ENCODE results near the gene KCNA3. TPM values are rescaled to one million over a fixed set of nuclear protein-coding genes. Genes with fewer than 3 reads are reported as not detected.

Gene KCNA3
- total and polyA plus RNA-seq, 2 of the 8 experiments (the other 6 are each of a cell fraction or from before 2014, with no cell fraction given): 0.95 to 1.1 TPM

GRCh38 chr1:110688514-110688913 lies 13.8 kb upstream of the KCNA3 start:
- no peak overlapping the region for H3K14ac ChIP-seq (ENCODE audit: insufficient read length)
- 88% methylated on average over 3 of the region's 3 CpGs; no CpG with 5 or more reads in 1 of the 2 experiments for whole genome bisulfite sequencing, 2 experiments (ENCODE audit: extremely low coverage in 1 of 2, insufficient coverage in 1 of 2, insufficient read length in 1 of 2, insufficient replicate concordance in 2 of 2, low coverage in 1 of 2, low lambda C conversion rate in 2 of 2, missing lambda C conversion rate in 1 of 2)
- no peak overlapping the region for H2AFZ ChIP-seq (ENCODE audit: low read length)
- H4K91ac ChIP-seq (replicated peaks; ENCODE audit: insufficient read length, low read length): no peak overlapping the region
- no peak overlapping the region for H3K4me3 ChIP-seq (ENCODE audit: extremely low read depth in 1 of 4, insufficient read depth in 2 of 4, low read depth in 3 of 4, low read length in 4 of 4)
- no peak overlapping the region for H3K23ac ChIP-seq (ENCODE audit: insufficient read length)
- H3K27ac ChIP-seq (ENCODE audit: low read depth, low read length): no peak overlapping the region
- FAIRE-seq (no peak), DNase-seq (ENCODE audit: low read depth in 1 of 2, low spot score in 2 of 2) (no peak)
- H3K4me1 ChIP-seq (replicated peaks in 1 of 4; ENCODE audit: control insufficient read depth in 3 of 4, insufficient read depth in 4 of 4, low read length in 3 of 4): peaks cover 0 to under 1% (median 0%) of the 10 kb centered on the region in 4 experiments; a peak in 1 of 7 replicates
- no peaks in the 10 kb centered on the region for H3K79me1 ChIP-seq (ENCODE audit: low read depth, low read length)
- H3K56ac ChIP-seq (replicated peaks; ENCODE audit: insufficient read length, low read depth, low read length): no peak overlapping the region
- CTCF ChIA-PET (ENCODE audit: partially characterized antibody): interaction anchor here (1.8 kb wide), 1 partner anchor 58 kb away, joined by 6 read pairs; no protein-coding TSS in a partner anchor
- H3K4me2 ChIP-seq (ENCODE audit: insufficient read depth in 1 of 2, low read depth in 2 of 2, low read length in 2 of 2): no peak overlapping the region
- H3K9ac ChIP-seq (replicated peaks in 1 of 4; ENCODE audit: extremely low read depth in 1 of 4, low read depth in 3 of 4, low read length in 3 of 4): no peak overlapping the region
- no peak overlapping the region for H2AK5ac ChIP-seq (ENCODE audit: low read depth, low read length)
- H3K27me3 ChIP-seq (replicated peaks in 1 of 4; ENCODE audit: control insufficient read depth in 3 of 4, extremely low read depth in 1 of 4, insufficient read depth in 3 of 4, low read length in 3 of 4): no peaks in the 10 kb centered on the region
- H3K23me2 ChIP-seq (ENCODE audit: low read depth, low read length): no peaks in the 10 kb centered on the region
- H3K36me3 ChIP-seq (ENCODE audit: control insufficient read depth in 2 of 4, insufficient read depth in 4 of 4, low read length in 3 of 4): no peaks in the 10 kb centered on the region
- TF ChIP-seq SAP30 (IDR thresholded peaks at IDR 0.05; ENCODE audit: insufficient read depth, insufficient replicate concordance, low read length) (no peak), ATF3 (IDR thresholded peaks at IDR 0.05; ENCODE audit: insufficient read depth, low read depth, low read length) (no peak)
- POLR2A ChIA-PET (ENCODE audit: partially characterized antibody): no interaction called here
- H4K20me1 ChIP-seq (replicated peaks in 1 of 2; ENCODE audit: control insufficient read depth in 1 of 2, insufficient read depth in 2 of 2, low read length in 2 of 2): no peaks in the 10 kb centered on the region
- H2BK120ac ChIP-seq (replicated peaks; ENCODE audit: low read depth, low read length): no peak overlapping the region
- no peaks in the 10 kb centered on the region for H3K9me3 ChIP-seq (ENCODE audit: insufficient read depth in 2 of 2, low read depth in 1 of 2, low read length in 1 of 2)
- H2BK20ac ChIP-seq (ENCODE audit: low read length): no peak overlapping the region
- H3K79me2 ChIP-seq (ENCODE audit: control insufficient read depth in 1 of 2, insufficient read depth in 2 of 2, low read length in 2 of 2): no peaks in the 10 kb centered on the region
- H4K8ac ChIP-seq (ENCODE audit: extremely low read depth, insufficient read depth, low read length): no peak overlapping the region
- no peak overlapping the region for H3K4ac ChIP-seq (replicated peaks; ENCODE audit: insufficient read length, low read depth, low read length)
- no peak overlapping the region for H4K5ac ChIP-seq (ENCODE audit: insufficient read length, low read depth, low read length)
- no peak overlapping the region for H3K18ac ChIP-seq (ENCODE audit: extremely low read depth, low read length)
- no peak overlapping the region for H2BK12ac ChIP-seq (ENCODE audit: low read depth, low read length)
- H2BK5ac ChIP-seq (ENCODE audit: low read depth, low read length): no peak overlapping the region
- H2BK15ac ChIP-seq (ENCODE audit: low read length): no peak overlapping the region
